A204.1 (cell line): ENCODE results near the gene ZFHX2.
"Not testable (repeated sequence)": the region's sequence is repeated elsewhere in the genome, so short reads cannot be mapped to it uniquely, and the experiment has no call there.

Source experiments
- FAIRE-seq: peaks from 2 replicates; lab custom pipeline; 2012; peaks lifted over from hg19 to GRCh38; lab: Jason Lieb, UNC

ZFHX2 gene

GRCh38 chr14:23551266-23552028, at the start of gene ZFHX2:
TSS of gene ZFHX2 (minus strand) at chr14:23551765. CDS start at chr14:23535325, 16,440 bp downstream.
- no peak for FAIRE-seq

DNA sequence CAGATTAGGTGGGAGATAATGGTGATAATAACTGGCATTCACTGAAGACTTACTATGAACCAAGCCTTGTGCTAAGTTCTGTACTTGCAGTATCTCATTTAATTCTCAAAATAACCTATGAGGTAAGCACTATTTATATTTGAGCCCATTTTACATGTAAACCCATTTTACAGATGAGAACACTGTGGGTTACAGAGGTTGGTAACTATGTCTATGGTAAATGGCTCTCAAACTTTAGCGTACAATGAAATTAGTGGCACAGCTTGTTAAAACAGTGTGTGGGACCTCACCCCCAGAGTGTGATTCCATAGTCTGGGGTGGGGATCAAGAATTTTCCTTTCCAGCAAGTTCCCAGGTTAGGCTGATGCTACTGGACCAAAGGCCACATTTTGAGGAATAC, 49.2 kb upstream of the ZFHX2 start:
- no peak for FAIRE-seq

GRCh38 chr14:23600322-23600707, 48.8 kb upstream of the ZFHX2 start:
- no peak for FAIRE-seq

DNA sequence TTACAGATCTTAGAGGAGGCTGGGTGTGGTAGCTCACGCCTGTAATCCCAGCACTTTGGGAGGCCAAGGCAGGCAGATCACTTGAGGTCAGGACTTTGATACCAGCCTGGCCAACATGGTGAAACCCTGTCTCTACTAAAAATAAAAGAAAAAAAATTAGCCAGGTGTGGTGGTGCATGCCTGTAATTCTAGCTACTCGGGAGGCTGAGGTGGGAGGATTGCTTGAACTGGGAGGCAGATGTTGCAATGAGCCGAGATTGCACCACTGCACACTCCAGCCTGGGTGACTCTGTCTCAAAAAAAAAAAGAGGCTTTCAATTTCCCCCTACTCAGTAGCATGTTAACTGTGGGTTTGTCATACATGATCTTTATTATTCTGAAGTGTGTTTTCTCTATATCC, 42.6 kb upstream of the ZFHX2 start:
- not testable (repeated sequence) for FAIRE-seq

DNA sequence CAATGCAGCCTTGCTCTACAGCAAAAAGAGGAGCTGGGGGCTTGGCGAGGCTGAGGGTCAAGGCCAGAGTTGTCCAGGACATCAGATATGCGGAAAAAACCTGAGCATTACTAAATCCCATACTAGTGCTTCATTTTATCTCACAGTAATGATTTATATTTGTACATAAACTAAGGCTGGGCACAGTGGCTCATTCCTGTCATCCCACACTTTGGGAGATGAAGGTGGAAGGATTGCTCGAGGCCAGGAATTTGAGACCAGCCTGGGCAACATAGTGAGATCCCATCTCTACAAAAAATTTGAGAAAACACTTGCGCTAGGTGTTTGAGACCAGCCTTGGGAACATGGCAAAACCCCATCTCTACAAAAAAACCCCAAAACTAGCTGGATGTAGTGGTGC, 38.6 kb upstream of the ZFHX2 start:
- FAIRE-seq: no peak

DNA sequence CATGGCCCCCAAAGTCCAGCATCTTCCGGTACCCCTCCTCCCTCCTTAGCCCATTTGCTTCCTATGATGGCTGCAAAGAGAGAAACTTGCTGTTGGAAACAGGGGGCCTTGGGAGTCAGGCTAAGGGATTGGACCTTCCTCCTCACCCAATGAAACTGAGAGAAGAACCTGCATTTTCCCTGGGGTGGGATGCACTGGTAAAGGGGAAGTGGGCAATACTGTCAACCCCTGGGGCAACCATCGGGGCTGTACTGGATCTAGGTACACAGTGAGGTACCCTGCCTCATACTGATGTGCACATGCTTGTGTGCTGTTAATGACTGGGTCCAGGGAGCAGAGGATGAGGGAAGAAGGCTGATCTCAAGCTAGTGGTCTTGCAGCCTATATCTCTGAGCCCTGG, 38.0 kb upstream of the ZFHX2 start:
- FAIRE-seq: no peak

- no peak for FAIRE-seq
Observed at GRCh38 chr14:23588884-23589598, 37.5 kb upstream of the ZFHX2 start.

DNA sequence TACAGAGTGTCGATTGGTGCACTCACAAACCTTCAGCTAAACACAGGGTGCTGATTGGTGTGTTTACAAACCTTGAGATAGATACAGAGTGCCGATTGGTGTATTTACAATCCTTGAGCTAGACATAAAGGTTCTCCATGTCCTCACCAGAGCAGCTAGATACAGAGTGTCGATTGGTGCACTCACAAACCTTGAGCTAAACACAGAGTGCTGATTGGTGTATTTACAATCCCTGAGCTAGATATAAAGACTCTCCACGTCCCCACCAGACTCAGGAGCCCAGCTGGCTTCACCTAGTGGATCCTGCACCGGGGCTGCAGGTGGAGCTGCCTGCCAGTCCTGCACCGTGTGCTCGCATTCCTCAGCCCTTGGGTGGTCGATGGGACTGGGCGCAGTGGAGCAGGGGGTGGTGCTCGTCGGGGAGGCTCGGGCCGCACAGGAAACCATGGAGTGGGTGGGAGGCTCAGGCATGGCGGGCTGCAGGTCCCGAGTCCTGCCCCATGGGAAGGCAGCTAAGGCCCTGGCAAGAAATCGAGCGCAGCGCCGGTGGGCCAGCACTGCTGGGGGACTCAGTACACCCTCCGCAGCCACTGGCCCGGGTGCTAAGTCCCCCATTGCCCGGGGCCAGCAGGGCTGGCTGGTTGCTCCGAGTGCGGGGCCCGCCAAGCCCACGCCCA, 33.1 kb upstream of the ZFHX2 start:
- FAIRE-seq: not testable (repeated sequence)

GRCh38 chr14:23583761-23584526, 32.4 kb upstream of the ZFHX2 start:
- FAIRE-seq: not testable (repeated sequence)

DNA sequence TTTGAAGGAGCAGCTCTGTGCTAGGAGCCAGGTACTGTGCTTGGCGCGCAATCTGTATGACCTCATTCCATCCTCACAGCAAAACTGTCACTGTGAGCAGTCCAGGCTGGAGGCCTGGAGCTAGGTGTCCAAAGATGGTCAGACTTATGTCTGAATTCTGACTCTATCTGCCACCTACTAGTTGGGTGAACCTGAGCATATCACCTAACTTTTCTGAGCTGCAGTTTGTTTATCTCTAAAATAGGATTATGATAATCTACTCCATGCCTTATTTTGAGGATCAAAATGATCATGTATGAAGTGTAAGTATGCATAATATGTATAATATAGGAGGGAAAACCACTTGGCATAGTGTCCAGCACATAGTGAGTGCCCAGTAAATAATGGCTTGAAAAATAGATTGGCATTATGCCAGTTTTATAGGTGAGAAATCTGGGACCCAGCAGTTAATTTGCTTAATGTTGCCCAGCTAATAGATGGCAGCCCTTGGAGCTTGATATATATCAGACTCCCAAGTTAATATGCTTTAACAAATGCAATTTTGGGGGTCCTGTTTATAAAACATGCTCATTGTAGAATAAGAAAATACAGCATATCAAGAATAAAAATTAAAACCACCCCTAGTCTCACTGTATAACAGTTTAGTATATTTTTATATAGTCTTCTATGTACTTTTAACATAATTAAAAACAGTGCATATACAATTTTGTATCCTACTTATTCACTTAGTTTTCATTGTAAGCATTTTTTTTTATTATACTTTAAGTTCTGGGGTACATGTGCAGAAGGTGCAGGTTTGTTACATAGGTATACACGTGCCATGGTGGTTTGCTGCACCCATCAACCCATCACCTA, 31.6 kb upstream of the ZFHX2 start:
- FAIRE-seq: no peak

- no peak for FAIRE-seq
Observed at GRCh38 chr14:23580948-23581281, 29.4 kb upstream of the ZFHX2 start.

DNA sequence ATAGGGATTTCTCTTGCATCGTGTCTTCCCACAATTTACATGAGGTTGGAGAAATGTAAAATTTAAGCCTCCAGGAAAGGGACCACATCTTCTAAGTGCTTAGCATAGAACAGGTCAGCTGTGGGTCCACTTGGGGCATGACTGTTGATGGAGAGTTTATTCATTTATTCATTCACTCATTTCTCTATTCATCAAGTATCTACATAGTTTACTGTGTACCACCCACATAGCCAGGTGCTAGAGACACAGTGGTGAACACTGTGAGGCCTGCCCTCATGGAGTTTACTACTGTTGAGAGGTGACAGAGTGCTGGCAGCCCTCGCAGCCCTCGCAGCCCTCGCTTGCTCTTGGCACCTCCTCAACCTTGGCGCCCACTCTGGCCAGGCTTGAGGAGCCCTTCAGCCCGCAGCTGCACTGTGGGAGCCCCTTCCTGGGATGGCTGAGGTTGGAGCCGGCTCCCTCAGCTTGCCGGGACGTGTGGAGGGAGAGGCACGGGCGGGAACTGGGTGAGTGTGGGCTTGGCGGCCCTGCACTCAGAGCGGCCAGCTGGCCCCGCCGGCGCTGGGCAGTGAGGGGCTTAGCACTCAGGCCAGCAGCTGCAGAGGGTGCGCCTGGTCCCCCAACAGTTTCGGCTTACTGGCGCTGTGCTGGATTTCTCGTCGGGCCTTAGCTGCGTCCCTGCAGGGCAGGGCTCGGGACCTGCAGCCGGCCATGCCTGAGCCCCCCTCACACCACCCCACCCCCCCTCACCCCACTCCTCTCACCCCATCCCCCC, 28.8 kb upstream of the ZFHX2 start:
- FAIRE-seq: no peak

GRCh38 chr14:23579739-23580138, 28.2 kb upstream of the ZFHX2 start:
- no peak for FAIRE-seq

GRCh38 chr14:23579311-23579630, 27.7 kb upstream of the ZFHX2 start:
- FAIRE-seq: no peak

GRCh38 chr14:23578560-23579310, 27.2 kb upstream of the ZFHX2 start, which contains the start of gene JPH4:
TSS of gene JPH4 (minus strand) at chr14:23578790. CDS start at chr14:23577453, 1,337 bp downstream.
- no peak for FAIRE-seq

DNA sequence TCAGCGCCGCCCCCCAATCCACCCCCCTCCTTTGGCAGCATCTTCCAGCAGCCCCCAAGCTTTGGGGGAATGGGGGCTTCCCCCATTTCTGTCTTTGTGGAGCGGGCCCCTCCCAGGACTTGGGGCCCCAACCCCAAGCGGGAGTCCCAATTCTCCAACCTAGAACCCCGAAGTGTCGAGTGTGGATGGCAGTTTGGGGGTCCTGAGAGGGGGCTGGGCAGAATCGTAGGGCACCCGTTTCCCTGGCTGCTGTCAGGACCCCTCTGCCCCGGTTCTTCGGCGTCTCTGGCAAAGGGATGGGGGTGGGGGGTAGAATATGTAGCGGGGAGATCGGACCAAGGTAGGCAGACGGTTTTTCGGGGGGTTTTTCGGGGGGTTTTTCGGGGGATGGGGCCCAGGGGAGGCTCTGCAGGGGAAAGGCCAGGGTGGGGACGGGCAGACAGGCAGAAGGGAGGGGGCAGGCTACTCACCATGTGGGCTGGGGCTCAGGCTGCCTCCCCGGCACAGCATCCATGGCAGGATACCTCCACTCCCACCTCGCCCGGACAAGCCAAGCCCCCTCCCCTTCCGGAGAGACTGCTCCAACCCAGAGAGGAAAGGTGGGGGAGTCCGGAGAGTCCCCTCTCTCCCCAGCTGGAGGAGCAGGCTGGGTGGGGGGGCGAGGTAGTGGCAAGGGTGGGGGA, 26.3 kb upstream of the ZFHX2 start:
- no peak for FAIRE-seq

GRCh38 chr14:23577004-23577681, 25.6 kb upstream of the ZFHX2 start:
- no peak for FAIRE-seq

DNA sequence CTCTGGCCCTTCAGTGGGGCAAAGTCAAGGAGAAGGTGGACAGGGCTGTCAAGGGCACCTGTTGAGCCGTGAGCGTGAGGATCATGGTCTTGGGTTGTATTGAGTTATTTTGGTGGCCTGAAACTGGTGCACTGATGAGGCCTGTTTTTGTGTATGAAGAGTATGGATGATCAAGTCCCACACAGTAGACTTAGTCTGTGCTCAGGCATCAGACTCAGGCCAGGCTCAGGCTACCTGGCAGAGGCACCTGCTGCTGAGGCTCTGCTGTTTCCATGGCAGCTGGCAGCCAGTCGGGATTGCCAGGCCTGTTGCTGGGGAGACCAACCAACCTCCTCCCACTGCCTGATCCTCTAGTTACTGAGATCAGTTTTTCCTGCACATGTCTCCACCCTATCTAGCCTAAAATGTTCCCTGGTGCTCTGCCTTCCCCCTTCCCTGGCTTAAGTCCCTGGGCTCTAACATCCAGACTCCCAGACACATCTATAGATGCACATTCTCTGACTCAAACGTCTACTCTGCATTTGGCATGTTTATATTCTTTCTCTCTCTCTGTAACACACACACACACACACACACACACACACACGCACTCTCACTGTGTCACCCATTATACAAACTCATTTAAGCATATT, 21.9 kb upstream of the ZFHX2 start:
- FAIRE-seq: no peak
